Karpas-422 (cell line): ENCODE data around the gene AIG1. TPM values are rescaled to one million over a fixed set of nuclear protein-coding genes. Genes with fewer than 3 reads are reported as not detected.

Experiments
- DNase-seq: peaks from one replicate; pipeline ENCODE4 v3.0.0-alpha.2; 2015
- H2AFZ ChIP-seq: fragments of 200-600 bp; sonication (generic); 2 replicates; pipeline ENCODE4 v1.6.1; 2014; ENCODE audit warnings: antibody characterized with exemption, low read length, mixed read lengths
- H3K27ac ChIP-seq: fragments of 200-600 bp; sonication (generic); 2 replicates; pipeline ENCODE4 v1.5.1; 2014; ENCODE audit warnings: mild to moderate bottlenecking, low read length, moderate library complexity
- H3K27me3 ChIP-seq: fragments of 200-600 bp; sonication (generic); 2 replicates; pipeline ENCODE4 v1.6.1; 2014; ENCODE audit warnings: low read length, mixed read lengths
- H3K36me3 ChIP-seq: fragments of 200-600 bp; sonication (generic); 2 replicates; pipeline ENCODE4 v1.6.1; 2014; ENCODE audit warnings: low read length, mixed read lengths; ENCODE audit not compliant: insufficient read depth
- H3K4me1 ChIP-seq: fragments of 200-600 bp; sonication (generic); 2 replicates; pipeline ENCODE4 v1.6.1; 2014; ENCODE audit warnings: mild to moderate bottlenecking, low read length, mixed read lengths
- H3K4me2 ChIP-seq: fragments of 200-600 bp; sonication (generic); 2 replicates; pipeline ENCODE4 v1.6.1; 2014; ENCODE audit warnings: low read length, low read depth, mild to moderate bottlenecking; ENCODE audit not compliant: poor library complexity, severe bottlenecking
- H3K4me3 ChIP-seq: fragments of 200-600 bp; sonication (generic); 2 replicates; pipeline ENCODE4 v1.5.1; 2014; ENCODE audit warnings: mild to moderate bottlenecking, antibody characterized with exemption, low read length, mixed read lengths
- H3K79me2 ChIP-seq: fragments of 200-600 bp; sonication (generic); 2 replicates; pipeline ENCODE4 v1.6.1; 2014; ENCODE audit warnings: mild to moderate bottlenecking, low read length, mixed read lengths
- H3K9ac ChIP-seq: fragments of 200-600 bp; sonication (generic); 2 replicates; pipeline ENCODE4 v1.6.0; 2014; ENCODE audit warnings: low read length
- H3K9me2 ChIP-seq: fragments of 200-600 bp; sonication (generic), shearing (Covaris generic); replicated peaks from 2 replicates; pipeline ENCODE4 v1.6.0; 2014; ENCODE audit warnings: mild to moderate bottlenecking, low read length, moderate library complexity; ENCODE audit not compliant: insufficient read depth
- H3K9me3 ChIP-seq: fragments of 300-700, 200-600 bp; sonication (generic); 2 replicates; pipeline ENCODE4 v1.6.1; 2014; ENCODE audit warnings: low read length, mixed read lengths
- H4K20me1 ChIP-seq: fragments of 200-600 bp; sonication (generic); 2 replicates; pipeline ENCODE4 v1.6.1; 2014; ENCODE audit warnings: mild to moderate bottlenecking, antibody characterized with exemption, low read length, low read depth; ENCODE audit not compliant: insufficient read depth
- total RNA-seq: library from RNA; depleted of rRNA; stranded (reverse); fragments of >200 nt; shearing (Covaris generic); gene quantifications from 2 replicates; pipeline ENCODE4 v1.2.3, GENCODE V29; 2014; ENCODE audit warnings: low replicate concordance

AIG1 gene
- total RNA-seq, 1 experiment from 2014 or later: 10.2 TPM

- H3K4me1 ChIP-seq: no peaks in the 10 kb centered on the region
- H3K27me3 ChIP-seq: no peaks in the 10 kb centered on the region
- no peaks in the 10 kb centered on the region for H3K36me3 ChIP-seq
- no peaks in the 10 kb centered on the region for H3K79me2 ChIP-seq
- no peak overlapping the region for H3K27ac ChIP-seq
- no peaks in the 10 kb centered on the region for H3K9me3 ChIP-seq
- no peak overlapping the region for H2AFZ ChIP-seq
- H3K9ac ChIP-seq: no peak overlapping the region
- no peak overlapping the region for H3K4me3 ChIP-seq
- H4K20me1 ChIP-seq: no peaks in the 10 kb centered on the region
- no peak overlapping the region for H3K4me2 ChIP-seq
- DNase-seq: no peak
- H3K9me2 ChIP-seq: 0 out of 2 replicates have a peak, but pooled peaks cover 3% of the 10 kb centered on the region
Measured at GRCh38 chr6:143126574-143126941, 65.9 kb downstream of the AIG1 start.

GRCh38 chr6:143127941-143128680, 67.4 kb downstream of the AIG1 start:
- H3K9me3 ChIP-seq: no peaks in the 10 kb centered on the region
- no peaks in the 10 kb centered on the region for H3K27me3 ChIP-seq
- H3K4me2 ChIP-seq: no peak overlapping the region
- no peak overlapping the region for H3K4me3 ChIP-seq
- no peak overlapping the region for H2AFZ ChIP-seq
- H4K20me1 ChIP-seq: no peaks in the 10 kb centered on the region
- no peak overlapping the region for H3K27ac ChIP-seq
- H3K4me1 ChIP-seq: no peaks in the 10 kb centered on the region
- no peaks in the 10 kb centered on the region for H3K79me2 ChIP-seq
- DNase-seq: no peak
- H3K9me2 ChIP-seq: 0 out of 2 replicates have a peak, but pooled peaks cover 3% of the 10 kb centered on the region
- no peak overlapping the region for H3K9ac ChIP-seq
- H3K36me3 ChIP-seq: no peaks in the 10 kb centered on the region

GRCh38 chr6:143128681-143129015, 68.0 kb downstream of the AIG1 start:
- Histone ChIP-seq H3K4me2 (no peak overlapping the region), H3K79me2 (no peaks in the 10 kb centered on the region), H3K36me3 (no peaks in the 10 kb centered on the region), H4K20me1 (no peaks in the 10 kb centered on the region), H3K4me3 (no peak overlapping the region), H3K9me3 (no peaks in the 10 kb centered on the region), H3K27me3 (no peaks in the 10 kb centered on the region), H3K4me1 (no peaks in the 10 kb centered on the region), H2AFZ (no peak overlapping the region), H3K9me2 (0 out of 2 replicates have a peak, but pooled peaks cover 3% of the 10 kb centered on the region), H3K9ac (no peak overlapping the region), H3K27ac (no peak overlapping the region)
- DNase-seq: no peak

GRCh38 chr6:143130928-143131327, 70.2 kb downstream of the AIG1 start:
- DNase-seq: no peak
- Histone ChIP-seq H4K20me1 (no peaks in the 10 kb centered on the region), H3K27me3 (no peaks in the 10 kb centered on the region), H3K27ac (no peak overlapping the region), H2AFZ (no peak overlapping the region), H3K79me2 (no peaks in the 10 kb centered on the region), H3K9ac (no peak overlapping the region), H3K36me3 (no peaks in the 10 kb centered on the region), H3K9me2 (0 out of 2 replicates have a peak, but pooled peaks cover 3% of the 10 kb centered on the region), H3K4me2 (no peak overlapping the region), H3K9me3 (no peaks in the 10 kb centered on the region), H3K4me1 (no peaks in the 10 kb centered on the region), H3K4me3 (no peak overlapping the region)

GRCh38 chr6:143135325-143135724, 74.6 kb downstream of the AIG1 start:
- Histone ChIP-seq H4K20me1 (no peaks in the 10 kb centered on the region), H3K9me2 (no peaks in the 10 kb centered on the region), H3K4me1 (no peaks in the 10 kb centered on the region), H3K4me3 (no peak overlapping the region), H2AFZ (no peak overlapping the region), H3K27me3 (no peaks in the 10 kb centered on the region), H3K4me2 (no peak overlapping the region), H3K9ac (no peak overlapping the region), H3K36me3 (no peaks in the 10 kb centered on the region), H3K9me3 (no peaks in the 10 kb centered on the region), H3K79me2 (no peaks in the 10 kb centered on the region), H3K27ac (no peak overlapping the region)
- no peak for DNase-seq

- Histone ChIP-seq H4K20me1 (no peaks in the 10 kb centered on the region), H3K4me2 (no peak overlapping the region), H3K79me2 (no peaks in the 10 kb centered on the region), H3K27me3 (no peaks in the 10 kb centered on the region), H3K9me3 (no peaks in the 10 kb centered on the region), H3K27ac (no peak overlapping the region), H3K9me2 (no peaks in the 10 kb centered on the region), H3K36me3 (no peaks in the 10 kb centered on the region), H2AFZ (no peak overlapping the region), H3K4me1 (no peaks in the 10 kb centered on the region), H3K4me3 (no peak overlapping the region), H3K9ac (no peak overlapping the region)
- DNase-seq: no peak
Measured at GRCh38 chr6:143135797-143136561, 75.3 kb downstream of the AIG1 start.

- Histone ChIP-seq H2AFZ (no peak overlapping the region), H3K9me2 (no peaks in the 10 kb centered on the region), H3K4me1 (no peaks in the 10 kb centered on the region), H3K4me2 (no peak overlapping the region), H3K79me2 (no peaks in the 10 kb centered on the region), H3K36me3 (no peaks in the 10 kb centered on the region), H3K9ac (no peak overlapping the region), H3K27ac (no peak overlapping the region), H3K27me3 (no peaks in the 10 kb centered on the region), H4K20me1 (no peaks in the 10 kb centered on the region), H3K9me3 (no peaks in the 10 kb centered on the region), H3K4me3 (no peak overlapping the region)
- no peak for DNase-seq
Measured at GRCh38 chr6:143136647-143137046, 76.0 kb downstream of the AIG1 start.

GRCh38 chr6:143139239-143139784, 78.6 kb downstream of the AIG1 start:
- H3K9ac ChIP-seq: no peak overlapping the region
- H3K4me1 ChIP-seq: no peaks in the 10 kb centered on the region
- H3K27me3 ChIP-seq: no peaks in the 10 kb centered on the region
- H3K79me2 ChIP-seq: no peaks in the 10 kb centered on the region
- no peaks in the 10 kb centered on the region for H3K9me3 ChIP-seq
- no peaks in the 10 kb centered on the region for H4K20me1 ChIP-seq
- no peaks in the 10 kb centered on the region for H3K9me2 ChIP-seq
- no peak overlapping the region for H2AFZ ChIP-seq
- H3K4me3 ChIP-seq: no peak overlapping the region
- no peak for DNase-seq
- no peak overlapping the region for H3K27ac ChIP-seq
- no peaks in the 10 kb centered on the region for H3K36me3 ChIP-seq
- no peak overlapping the region for H3K4me2 ChIP-seq
